GM19438 (cell line): ENCODE measurements around the gene HOXA4.

Experiments used
- ATAC-seq: cut with Tn5 transposase; IDR thresholded peaks from one replicate; pipeline ENCODE4 v1.9.1; 2021; ENCODE audit warnings: low read depth; ENCODE audit not compliant: unreplicated experiment

HOXA4 gene

GRCh38 chr7:27130540-27131389, at the start of gene HOXA4:
Gene HOXA4, minus strand, starts transcription at chr7:27130757. Its CDS starts 24 bp downstream, at chr7:27130733.
- ATAC-seq, result no peak

GRCh38 chr7:27179503-27180430, 49.2 kb upstream of the HOXA4 start:
- ATAC-seq, result no peak

- no peak for ATAC-seq
Measured at GRCh38 chr7:27179030-27179429, 48.5 kb upstream of the HOXA4 start.

GRCh38 chr7:27178366-27178765, 47.8 kb upstream of the HOXA4 start:
- ATAC-seq, result no peak

DNA sequence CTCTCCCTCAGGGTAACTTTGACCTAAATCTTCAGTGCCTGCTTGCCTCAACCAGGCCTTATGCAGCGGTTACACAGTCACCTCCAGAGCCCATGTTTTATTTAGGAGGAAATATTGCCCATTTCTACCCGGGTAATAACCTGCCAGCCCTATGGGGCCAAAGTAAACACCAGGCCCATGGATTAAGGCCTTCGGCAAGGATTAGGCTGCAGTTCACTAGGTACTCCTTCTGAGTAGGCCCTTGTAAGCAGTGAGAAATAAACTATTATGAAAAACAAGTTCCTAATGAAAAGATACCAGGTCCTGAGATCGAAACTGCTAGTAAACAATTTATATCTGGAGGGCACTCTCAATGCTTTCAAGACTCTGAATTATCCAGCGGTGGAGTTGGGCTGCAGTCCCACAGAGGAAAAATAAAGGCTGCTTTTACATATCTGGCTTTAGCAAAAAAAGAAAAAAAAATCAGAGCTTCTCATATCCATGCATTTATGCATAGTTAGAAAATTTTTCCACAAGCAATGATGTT, 47.3 kb upstream of the HOXA4 start:
- ATAC-seq, result no peak

- no peak for ATAC-seq
Measured at GRCh38 chr7:27176962-27177794, 46.6 kb upstream of the HOXA4 start.

- ATAC-seq, result no peak
Measured at GRCh38 chr7:27176524-27176845, 45.9 kb upstream of the HOXA4 start.

- no peak for ATAC-seq
Measured at GRCh38 chr7:27175626-27176523, 45.3 kb upstream of the HOXA4 start.

DNA sequence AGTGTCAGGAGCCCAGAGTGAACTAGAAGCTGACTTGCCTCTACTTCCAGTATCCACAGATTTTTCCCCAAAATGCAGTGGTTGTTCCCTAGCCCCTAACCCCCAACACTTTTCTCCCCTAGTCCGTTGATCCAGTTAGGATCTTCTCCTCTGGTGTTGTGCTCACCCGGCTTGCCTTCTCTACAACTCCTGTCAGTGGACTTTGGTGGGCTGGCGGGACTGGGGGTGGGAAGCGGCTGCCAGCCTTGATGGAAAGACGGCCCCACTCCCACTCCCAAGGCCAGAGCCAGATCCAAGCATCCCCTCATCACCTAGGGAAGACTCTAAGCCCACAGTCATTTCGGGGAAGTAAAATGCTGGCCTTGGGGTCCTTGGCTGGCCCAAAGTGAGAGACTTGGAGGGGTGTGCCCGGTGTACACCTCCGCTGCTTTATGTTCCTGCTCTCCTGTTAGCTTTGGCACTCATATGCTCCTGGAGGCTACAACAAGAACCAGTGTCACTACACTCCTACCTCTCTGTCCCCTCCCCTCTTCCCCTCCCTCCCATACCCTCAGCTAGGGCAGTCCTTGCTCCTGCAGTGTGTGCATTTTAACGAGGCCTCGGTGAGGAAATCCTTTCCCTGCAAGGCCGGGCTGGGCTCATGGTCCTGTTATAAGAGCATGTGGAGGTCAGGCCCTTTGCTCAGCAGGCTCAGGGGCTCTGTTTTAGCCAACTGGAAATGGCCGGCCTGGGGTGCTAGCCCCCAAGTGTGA, 44.5 kb upstream of the HOXA4 start:
- no peak for ATAC-seq

DNA sequence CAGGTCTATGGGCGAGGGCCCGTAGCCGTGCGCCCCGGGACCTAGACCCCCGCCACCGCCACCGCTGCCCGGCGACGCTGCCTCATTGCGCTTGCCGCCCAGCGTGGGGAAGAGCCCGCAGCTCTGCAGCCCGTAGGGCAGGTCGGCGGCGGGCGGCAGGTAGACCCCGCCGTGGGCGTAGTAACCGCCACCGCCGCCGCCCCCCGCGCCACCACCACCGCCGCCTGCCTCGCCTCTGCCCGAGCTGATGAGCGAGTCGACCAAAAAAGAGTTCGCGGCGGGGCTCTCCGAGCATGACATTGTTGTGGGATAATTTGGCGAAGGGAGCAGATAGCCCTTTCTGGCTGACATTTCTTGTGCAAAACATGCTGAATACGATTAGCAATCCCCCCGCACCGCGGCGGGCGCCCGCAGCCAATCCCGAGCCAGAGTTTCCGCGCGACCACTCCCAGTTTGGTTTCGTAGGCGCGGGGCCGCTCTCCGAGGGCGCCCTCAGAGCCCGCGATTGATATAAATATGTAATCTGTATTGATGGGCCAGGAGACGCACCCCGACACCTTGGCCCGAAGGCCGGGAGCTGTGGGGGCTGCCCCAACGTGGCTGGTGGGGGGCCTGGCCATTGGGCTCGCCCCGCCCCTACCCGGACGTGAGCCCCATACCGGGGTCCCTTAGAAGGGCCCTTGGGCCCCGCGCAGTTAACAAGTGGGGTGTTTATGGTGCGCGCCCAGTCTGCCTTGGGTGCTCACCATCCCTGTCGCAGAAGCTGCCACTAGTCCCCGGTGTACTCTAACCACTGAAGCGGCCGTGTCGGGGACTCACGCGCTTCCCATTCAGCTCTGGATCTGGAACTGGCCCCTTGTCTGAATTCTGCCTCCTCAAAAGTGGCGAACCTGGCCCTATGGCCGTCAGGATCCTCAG, 43.7 kb upstream of the HOXA4 start, which contains the start of gene HOXA10:
HOXA10 (minus strand) TSS at position 365 of the 918 bp plus-strand sequence; CDS start at position 351, 14 bp downstream.
- ATAC-seq, result no peak

DNA sequence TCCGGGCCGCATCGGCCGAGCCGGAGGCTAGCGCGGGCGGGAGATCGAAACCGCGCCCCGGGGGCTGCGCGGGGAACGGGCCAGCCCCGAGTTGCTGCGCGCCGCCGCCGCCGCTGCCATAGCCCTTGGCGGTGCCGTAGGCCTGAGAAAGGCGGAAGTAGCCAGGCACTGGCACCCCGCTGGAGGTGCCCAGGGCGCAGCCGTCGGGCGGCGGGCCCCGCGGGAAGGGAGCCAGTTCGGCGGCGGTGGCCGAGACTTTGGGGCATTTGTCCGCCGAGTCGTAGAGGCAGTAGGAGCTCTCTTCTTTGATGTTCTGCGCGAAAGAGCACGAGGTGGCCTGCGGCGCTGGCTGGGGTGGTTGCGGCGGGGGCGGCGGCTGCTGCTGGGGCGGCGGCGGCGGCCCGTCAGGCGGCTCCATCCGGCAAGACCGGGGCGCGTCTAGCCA, 43.0 kb upstream of the HOXA4 start:
- ATAC-seq, result no peak

- no peak for ATAC-seq
Measured at GRCh38 chr7:27172823-27173510, 42.4 kb upstream of the HOXA4 start.

GRCh38 chr7:27172315-27172774, 41.8 kb upstream of the HOXA4 start:
- no peak for ATAC-seq

- no peak for ATAC-seq
Measured at GRCh38 chr7:27171637-27172314, 41.2 kb upstream of the HOXA4 start.

DNA sequence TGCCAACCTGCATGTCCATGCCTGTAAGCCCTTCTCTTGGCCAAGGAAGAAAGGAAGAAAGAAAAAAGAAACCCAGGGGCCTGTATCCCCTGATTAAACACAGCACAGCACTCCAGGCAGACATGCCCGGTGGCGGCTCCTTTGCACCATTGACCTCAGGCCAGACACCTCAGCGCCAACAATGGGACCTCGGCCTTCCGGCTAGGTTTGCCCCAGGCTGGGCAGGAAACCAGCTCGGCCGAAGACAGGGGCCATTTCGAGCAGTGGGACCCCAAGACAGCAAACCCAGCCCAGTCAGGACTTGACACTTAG, 40.7 kb upstream of the HOXA4 start:
- ATAC-seq, result no peak
